HT1080 (cell line): Measurements from ENCODE around the gene ACBD4. TPM values are rescaled to one million over a fixed set of nuclear protein-coding genes. Genes with fewer than 3 reads are reported as not detected.
A peak's percentile ranks its signal among the peaks of the same experiment; 100 is the strongest.

Source experiments
- DNase-seq: peaks from one replicate; pipeline ENCODE4 v3.0.0-alpha.2; 2015; ENCODE audit warnings: low read depth
- total RNA-seq: library from RNA; depleted of rRNA; stranded (reverse); fragments of >200 nt; shearing (Covaris generic); gene quantifications from 2 replicates; pipeline ENCODE4 v1.2.3, GENCODE V29; 2014

ACBD4 gene
- total RNA-seq, 1 experiment from 2014 or later = 3.5 TPM

GRCh38 chr17:45132572-45133463 is 2.7 kb upstream of the ACBD4 start:
- peak; percentile 86 for DNase-seq

- no peak for DNase-seq
Measured at GRCh38 chr17:45135978-45136791, 698 bp downstream of the ACBD4 start.

- DNase-seq = no peak
Measured at GRCh38 chr17:45136846-45137560, 1.5 kb downstream of the ACBD4 start.

GRCh38 chr17:45137561-45138305 is 2.2 kb downstream of the ACBD4 start:
- DNase-seq = no peak

- no peak for DNase-seq
Measured at GRCh38 chr17:45138911-45139532, 3.5 kb downstream of the ACBD4 start.

- no peak for DNase-seq
Measured at GRCh38 chr17:45139533-45139920, 4.0 kb downstream of the ACBD4 start.

GRCh38 chr17:45143094-45143670 is 7.7 kb downstream of the ACBD4 start:
- no peak for DNase-seq

- no peak for DNase-seq
Measured at GRCh38 chr17:45143767-45144198, 8.3 kb downstream of the ACBD4 start.

GRCh38 chr17:45144199-45145034 is 8.9 kb downstream of the ACBD4 start:
- DNase-seq = no peak

- no peak for DNase-seq
Measured at GRCh38 chr17:45145035-45145389, 9.5 kb downstream of the ACBD4 start.

- DNase-seq = no peak
Measured at GRCh38 chr17:45146166-45146565, 10.7 kb downstream of the ACBD4 start.

GRCh38 chr17:45146592-45146889 is 11.1 kb downstream of the ACBD4 start:
- DNase-seq = no peak

- DNase-seq = no peak
Measured at GRCh38 chr17:45146890-45147580, 11.5 kb downstream of the ACBD4 start.

GRCh38 chr17:45147581-45148182 is 12.2 kb downstream of the ACBD4 start:
- peak; percentile 91 for DNase-seq

- peak; percentile 99 for DNase-seq
Measured at GRCh38 chr17:45148183-45149036, 12.9 kb downstream of the ACBD4 start, which contains the start of gene HEXIM1. Gene HEXIM1, plus strand, starts transcription at chr17:45148475. Its CDS starts 716 bp downstream, at chr17:45149191.

GRCh38 chr17:45149037-45149668 is 13.7 kb downstream of the ACBD4 start:
- peak; percentile 82 for DNase-seq
